H1 (cell line): Measurements from ENCODE around the gene ZIM2. TPM values are rescaled to one million over a fixed set of nuclear protein-coding genes. Genes with fewer than 3 reads are reported as not detected.

Experiments used
- CTCF ChIA-PET: fragments of 300-600 bp; sonication (Branson Sonifier 250); formaldehyde crosslinking; loops from one replicate; lab custom pipeline; 2021; ENCODE audit not compliant: partially characterized antibody; lab: Charles Lee
- POLR2A ChIA-PET: fragments of 300-600 bp; sonication (Branson Sonifier 250); formaldehyde crosslinking; loops from one replicate; lab custom pipeline; 2021; ENCODE audit warnings: inconsistent platforms; ENCODE audit not compliant: partially characterized antibody; lab: Charles Lee
- DNase-seq, 2 experiments: peaks; one replicate each; pipeline versions ENCODE4 v3.0.0 to v3.0.0-alpha.2; 2010 to 2022; ENCODE audit warnings: low spot score in 2 of 2, low read depth in 1 of 2, mixed read lengths in 1 of 2
- FAIRE-seq: peaks from 2 replicates; lab custom pipeline; 2011; peaks lifted over from hg19 to GRCh38; lab: Jason Lieb, UNC
- H2AFZ ChIP-seq: 2 replicates; pipeline ENCODE4 v1.8.1; 2012; ENCODE audit warnings: low read length, inconsistent platforms
- H2AK5ac ChIP-seq: 2 replicates; pipeline ENCODE4 v1.6.1; 2013; ENCODE audit warnings: low read depth, low read length
- H2BK120ac ChIP-seq: replicated peaks from 2 replicates; pipeline ENCODE3; 2013; ENCODE audit warnings: low read depth, low read length, inconsistent platforms
- H2BK12ac ChIP-seq: 2 replicates; pipeline ENCODE4 v1.6.1; 2013; ENCODE audit warnings: low read depth, low read length
- H2BK15ac ChIP-seq: 2 replicates; pipeline ENCODE4 v1.6.1; 2013; ENCODE audit warnings: low read length
- H2BK20ac ChIP-seq: 2 replicates; pipeline ENCODE4 v1.6.1; 2013; ENCODE audit warnings: low read length
- H2BK5ac ChIP-seq: 2 replicates; pipeline ENCODE4 v1.6.1; 2013; ENCODE audit warnings: low read depth, low read length
- H3K14ac ChIP-seq: 2 replicates; pipeline ENCODE4 v1.6.1; 2013; ENCODE audit warnings: inconsistent platforms; ENCODE audit not compliant: insufficient read length
- H3K18ac ChIP-seq: 2 replicates; pipeline ENCODE4 v1.6.1; 2013; ENCODE audit warnings: low read length; ENCODE audit errors: extremely low read depth
- H3K23ac ChIP-seq: 2 replicates; pipeline ENCODE4 v1.6.1; 2013; ENCODE audit warnings: inconsistent platforms; ENCODE audit not compliant: insufficient read length
- H3K23me2 ChIP-seq: 2 replicates; pipeline ENCODE4 v1.6.1; 2013; ENCODE audit warnings: low read depth, low read length
- H3K27ac ChIP-seq: 2 replicates; pipeline ENCODE4 v1.6.1; 2011; ENCODE audit warnings: low read depth, low read length, inconsistent platforms
- H3K27me3 ChIP-seq, 4 experiments: replicated peaks in 1 of 4; 1 replicate in 1 of 4; 2 replicates in 3 of 4; pipeline versions ENCODE4 v1.6.1 to v1.8.1; 2011 to 2013; ENCODE audit warnings: low read length in 3 of 4, mild to moderate bottlenecking in 3 of 4, inconsistent platforms in 2 of 4, mixed read lengths in 2 of 4, moderate library complexity in 1 of 4; ENCODE audit not compliant: control insufficient read depth in 3 of 4, insufficient read depth in 3 of 4; ENCODE audit errors: extremely low read depth in 1 of 4
- H3K36me3 ChIP-seq, 4 experiments: 2 replicates each; pipeline versions ENCODE4 v1.6.1 to v1.8.1; 2011 to 2013; ENCODE audit warnings: mild to moderate bottlenecking in 4 of 4, low read length in 3 of 4, moderate library complexity in 2 of 4, control low read depth in 1 of 4, inconsistent platforms in 1 of 4; ENCODE audit not compliant: insufficient read depth in 4 of 4, control insufficient read depth in 2 of 4
- H3K4ac ChIP-seq: replicated peaks from 2 replicates; pipeline ENCODE3; 2013; ENCODE audit warnings: low read length, low read depth, mixed read lengths, inconsistent platforms; ENCODE audit not compliant: insufficient read length
- H3K4me1 ChIP-seq, 4 experiments: replicated peaks in 1 of 4; 1 replicate in 1 of 4; 2 replicates in 3 of 4; pipeline versions ENCODE4 v1.6.1 to v1.8.1; 2011 to 2013; ENCODE audit warnings: low read length in 3 of 4, inconsistent platforms in 2 of 4, mixed read lengths in 1 of 4; ENCODE audit not compliant: insufficient read depth in 4 of 4, control insufficient read depth in 3 of 4
- H3K4me2 ChIP-seq, 2 experiments: 2 replicates each; pipeline versions ENCODE4 v1.6.1 to v1.8.1; 2011 to 2013; ENCODE audit warnings: low read depth in 2 of 2, low read length in 2 of 2, control low read depth in 1 of 2, inconsistent platforms in 1 of 2, mild to moderate bottlenecking in 1 of 2; ENCODE audit not compliant: insufficient read depth in 1 of 2
- H3K4me3 ChIP-seq, 4 experiments: fragments of 200-600, 300-600 bp in 1 of 4; sonication (generic), shearing (Covaris generic), sonication (Bioruptor Twin) in 1 of 4; 2 replicates each; pipeline versions ENCODE4 v1.5.1 to v1.8.1; 2011 to 2016; ENCODE audit warnings: low read length in 4 of 4, low read depth in 3 of 4, control low read depth in 2 of 4, inconsistent platforms in 2 of 4, mild to moderate bottlenecking in 2 of 4, mixed read lengths in 1 of 4, moderate library complexity in 1 of 4; ENCODE audit not compliant: insufficient read depth in 2 of 4; ENCODE audit errors: extremely low read depth in 1 of 4
- H3K56ac ChIP-seq: replicated peaks from 2 replicates; pipeline ENCODE3; 2013; ENCODE audit warnings: low read depth, mild to moderate bottlenecking, mixed read lengths, low read length, inconsistent platforms; ENCODE audit not compliant: insufficient read length
- H3K79me1 ChIP-seq: 2 replicates; pipeline ENCODE4 v1.6.1; 2013; ENCODE audit warnings: low read depth, low read length, control low read depth
- H3K79me2 ChIP-seq, 2 experiments: 2 replicates each; pipeline versions ENCODE4 v1.6.1 to v1.8.1; 2012 to 2013; ENCODE audit warnings: low read length in 2 of 2, mild to moderate bottlenecking in 2 of 2, inconsistent platforms in 1 of 2; ENCODE audit not compliant: insufficient read depth in 2 of 2, control insufficient read depth in 1 of 2
- H3K9ac ChIP-seq, 4 experiments: replicated peaks in 1 of 4; 1 replicate in 1 of 4; 2 replicates in 3 of 4; pipeline versions ENCODE4 v1.6.1 to v1.8.1; 2011 to 2013; ENCODE audit warnings: low read depth in 3 of 4, low read length in 3 of 4, control low read depth in 2 of 4, mild to moderate bottlenecking in 2 of 4, moderate library complexity in 2 of 4, inconsistent platforms in 1 of 4; ENCODE audit errors: extremely low read depth in 1 of 4
- H3K9me3 ChIP-seq, 2 experiments: 2 replicates each; pipeline versions ENCODE4 v1.6.1 to v1.8.1; 2012 to 2013; ENCODE audit warnings: mild to moderate bottlenecking in 2 of 2, moderate library complexity in 2 of 2, control low read depth in 1 of 2, inconsistent platforms in 1 of 2, low read depth in 1 of 2, low read length in 1 of 2, mixed read lengths in 1 of 2; ENCODE audit not compliant: insufficient read depth in 2 of 2
- H4K20me1 ChIP-seq, 2 experiments: replicated peaks in 1 of 2; 2 replicates each; pipeline versions ENCODE3 to v1.8.1; 2011 to 2013; ENCODE audit warnings: inconsistent platforms in 2 of 2, low read length in 2 of 2, mild to moderate bottlenecking in 1 of 2; ENCODE audit not compliant: insufficient read depth in 2 of 2, control insufficient read depth in 1 of 2
- H4K5ac ChIP-seq: 2 replicates; pipeline ENCODE4 v1.6.1; 2013; ENCODE audit warnings: low read length, low read depth, mixed read lengths, inconsistent platforms; ENCODE audit not compliant: insufficient read length
- H4K8ac ChIP-seq: 2 replicates; pipeline ENCODE4 v1.8.0; 2013; ENCODE audit warnings: mild to moderate bottlenecking, moderate library complexity, low read length, inconsistent platforms; ENCODE audit not compliant: insufficient read depth; ENCODE audit errors: extremely low read depth
- H4K91ac ChIP-seq: replicated peaks from 2 replicates; pipeline ENCODE3; 2013; ENCODE audit warnings: low read length, mixed read lengths, inconsistent platforms; ENCODE audit not compliant: insufficient read length
- CBX5 ChIP-seq: fragments of 300-800, 300-1000 bp; sonication (generic); IDR thresholded peaks from 2 replicates; pipeline ENCODE4 v1.7.1; 2016; ENCODE audit warnings: antibody characterized with exemption, low read length, low read depth
- CHD1 ChIP-seq: IDR thresholded peaks from 2 replicates; pipeline ENCODE4 v1.6.1; 2012; ENCODE audit warnings: low read depth, low read length, improper control_type of control experiment
- CHD2 ChIP-seq: IDR thresholded peaks from 2 replicates; pipeline ENCODE4 v1.6.1; 2012; ENCODE audit warnings: low read length, improper control_type of control experiment
- CTBP2 ChIP-seq: IDR thresholded peaks from 2 replicates; pipeline ENCODE4 v1.7.0; 2011; ENCODE audit warnings: borderline replicate concordance, mild to moderate bottlenecking, moderate library complexity, mixed read lengths, low read length; ENCODE audit not compliant: insufficient read depth, insufficient read length
- CTCF ChIP-seq, 3 experiments: IDR thresholded peaks; 1 replicate in 2 of 3; 2 replicates in 1 of 3; pipeline versions ENCODE4 v1.5.1 to v1.6.1; 2011; ENCODE audit warnings: low read length in 3 of 3, mild to moderate bottlenecking in 3 of 3, inconsistent platforms in 2 of 3, low read depth in 1 of 3, moderate library complexity in 1 of 3; ENCODE audit not compliant: insufficient read depth in 1 of 3; ENCODE audit errors: control extremely low read depth in 1 of 3
- EZH2 ChIP-seq: fragments of 200-600 bp; sonication (generic); IDR thresholded peaks from 2 replicates; pipeline ENCODE4 v1.7.1; 2012; ENCODE audit warnings: low read depth, mild to moderate bottlenecking, moderate library complexity, low read length, inconsistent platforms; ENCODE audit not compliant: severe bottlenecking
- GTF2F1 ChIP-seq: IDR thresholded peaks from 2 replicates; pipeline ENCODE4 v1.6.1; 2012; ENCODE audit warnings: low read depth, low read length, improper control_type of control experiment, borderline replicate concordance
- HDAC2 ChIP-seq, 2 experiments: fragments of 300-600 bp in 1 of 2; sonication (generic) in 1 of 2; IDR thresholded peaks; 2 replicates each; pipeline ENCODE4 v1.6.1; 2011 to 2012; ENCODE audit warnings: low read depth in 2 of 2, low read length in 2 of 2, mild to moderate bottlenecking in 2 of 2, moderate library complexity in 2 of 2, borderline replicate concordance in 1 of 2, inconsistent platforms in 1 of 2
- SIRT6 ChIP-seq: IDR thresholded peaks from one replicate; pipeline ENCODE4 v1.7.1; 2012; ENCODE audit warnings: low read length, inconsistent platforms
- SP1 ChIP-seq: IDR thresholded peaks from 2 replicates; pipeline ENCODE4 v1.6.1; 2011; ENCODE audit warnings: low read depth, low read length
- TAF7 ChIP-seq: optimal IDR thresholded peaks from 2 replicates; pipeline ENCODE3; 2011; ENCODE audit warnings: low read depth, mild to moderate bottlenecking, inconsistent platforms, low read length, moderate library complexity, borderline replicate concordance
- YY1 ChIP-seq: IDR thresholded peaks from 2 replicates; pipeline ENCODE4 v1.6.1; 2011; ENCODE audit warnings: low read depth, mild to moderate bottlenecking, low read length
- WGBS, 2 experiments: shearing (Covaris generic) in 1 of 2; methylation state at CpG; one replicate each; pipeline versions ENCODE4 v1.1.6 to v1.1.7; 2013 to 2015; ENCODE audit warnings: low lambda C conversion rate in 2 of 2, mixed read lengths in 2 of 2, inconsistent platforms in 1 of 2, low coverage in 1 of 2, missing lambda C conversion rate in 1 of 2; ENCODE audit not compliant: insufficient replicate concordance in 2 of 2, insufficient coverage in 1 of 2, insufficient read length in 1 of 2; ENCODE audit errors: extremely low coverage in 1 of 2, missing lambda C conversion rate in 1 of 2; 5-methylcytosine and 5-hydroxymethylcytosine counted together
- polyA plus RNA-seq, 7 experiments: library from polyadenylated mRNA; depleted of rRNA in 3 of 7; stranded (reverse) in 5 of 7; unstranded in 2 of 7; fragments of >200 nt in 5 of 7; fragments of 200-250 nt in 2 of 7; gene quantifications; 1 replicate in 5 of 7; 2 replicates in 1 of 7; 4 replicates in 1 of 7; pipeline versions ENCODE4 v1.2.1 to v1.2.3, GENCODE V29; 2011 to 2013; ENCODE audit warnings: missing spikeins in 2 of 7, mixed read lengths in 2 of 7
- total RNA-seq: library from RNA; stranded (reverse); fragmentation: NEBNext Ultra II Directional; extraction: Animal tissue kit (Norgen Biotek cat#: 25700); gene quantifications from 2 replicates; pipeline ENCODE4 v1.2.1, GENCODE V29; 2021

Gene ZIM2
- total and polyA plus RNA-seq, 2 of the 8 experiments (the other 6 are each of a cell fraction or from before 2014, with no cell fraction given): not detected

- no peak overlapping the region for H2BK15ac ChIP-seq
- H3K23me2 ChIP-seq: no peaks in the 10 kb centered on the region
- no peaks in the 10 kb centered on the region for H3K4me1 ChIP-seq
- no peak overlapping the region for H3K27ac ChIP-seq
- no peak overlapping the region for H2BK12ac ChIP-seq
- H3K36me3 ChIP-seq: no peaks in the 10 kb centered on the region; a peak in 1 of 8 replicates
- H2AFZ ChIP-seq: no peak overlapping the region
- 82% methylated on average over 2 of the region's 2 CpGs; no CpG with 5 or more reads in 1 of the 2 experiments for WGBS, 2 experiments
- H2BK120ac ChIP-seq: no peak overlapping the region
- no peaks in the 10 kb centered on the region for H4K20me1 ChIP-seq
- no peak overlapping the region for H3K4me2 ChIP-seq
- DNase-seq: no peak
- H4K91ac ChIP-seq: no peak overlapping the region
- H3K14ac ChIP-seq: no peak overlapping the region
- H2BK20ac ChIP-seq: no peak overlapping the region
- H3K9me3 ChIP-seq: peaks cover 72 to 74% of the 10 kb centered on the region in 2 experiments
- ChIA-PET CTCF (no interaction called here), POLR2A (no interaction called here)
- H4K5ac ChIP-seq: no peak overlapping the region
- no peak overlapping the region for H3K4me3 ChIP-seq
- H2BK5ac ChIP-seq: no peak overlapping the region
- no peaks in the 10 kb centered on the region for H3K79me2 ChIP-seq
- no peak overlapping the region for H3K56ac ChIP-seq
- no peak for FAIRE-seq
- H3K18ac ChIP-seq: no peak overlapping the region
- H3K27me3 ChIP-seq: no peaks in the 10 kb centered on the region
- no peaks in the 10 kb centered on the region; the same call in 1 of the 2 replicates for H3K79me1 ChIP-seq
- H3K4ac ChIP-seq: no peak overlapping the region
- H3K9ac ChIP-seq: no peak overlapping the region
- no peak overlapping the region for H4K8ac ChIP-seq
- H2AK5ac ChIP-seq: no peak overlapping the region
- H3K23ac ChIP-seq: no peak overlapping the region
- TF ChIP-seq EZH2 (no peak), CTCF (IDR thresholded peaks at IDR 0.05; ENCODE audit: control extremely low read depth in 1 of 3, insufficient read depth in 1 of 3, low read depth in 1 of 3, low read length in 3 of 3) (no peak), SP1 (no peak), GTF2F1 (no peak), HDAC2 (IDR thresholded peaks at IDR 0.05; ENCODE audit: borderline replicate concordance in 1 of 2, low read depth in 2 of 2, low read length in 2 of 2) (no peak), TAF7 (no peak), CHD2 (no peak), CBX5 (no peak), CHD1 (no peak), SIRT6 (no peak), YY1 (no peak), CTBP2 (no peak)
These were observed 12.8 kb downstream of the ZIM2 start for GRCh38 chr19:56827708-56828107.
